HG02759 (cell line): ENCODE results near the gene SPEN.

Source experiments
- ATAC-seq: cut with Tn5 transposase; IDR thresholded peaks from one replicate; pipeline ENCODE4 v1.9.1; 2021; ENCODE audit warnings: mild to moderate bottlenecking, moderate library complexity; ENCODE audit not compliant: unreplicated experiment

Gene SPEN

DNA sequence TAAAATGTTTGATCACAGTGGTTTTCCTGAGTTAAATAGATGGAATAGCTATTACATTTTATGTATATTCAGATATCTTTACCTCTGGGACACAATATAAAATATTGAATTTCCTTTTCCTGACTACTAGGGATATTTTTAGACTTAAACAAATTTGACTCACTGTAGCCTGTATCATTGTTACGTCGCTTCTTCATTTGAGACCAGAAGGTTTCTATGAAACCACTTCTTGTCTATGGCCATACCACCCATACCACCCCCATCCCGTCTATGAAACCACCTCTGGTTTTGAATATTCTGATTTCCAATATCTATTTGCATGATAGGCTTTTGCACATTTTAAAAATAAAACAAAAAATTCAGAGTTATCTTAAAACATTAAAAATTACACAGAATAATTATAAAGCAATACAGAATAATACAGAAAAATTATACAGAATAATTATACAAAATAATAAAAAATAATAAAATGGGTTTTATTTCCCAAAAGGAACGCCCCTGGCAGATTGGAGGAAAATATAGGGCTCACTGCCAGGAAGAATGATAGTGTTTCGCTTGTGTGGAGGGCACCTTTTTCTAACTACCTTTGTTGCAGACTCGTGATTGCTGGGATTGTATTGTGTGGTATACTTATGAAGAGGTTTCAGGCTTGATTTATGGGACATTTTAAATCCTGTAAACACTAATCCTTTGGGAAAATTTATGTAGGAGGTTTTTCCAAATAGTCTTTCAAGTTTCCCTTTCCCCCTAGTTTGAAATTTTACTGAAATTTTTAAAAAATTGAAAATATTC, 4.7 kb downstream of the SPEN start:
- no peak for ATAC-seq

DNA sequence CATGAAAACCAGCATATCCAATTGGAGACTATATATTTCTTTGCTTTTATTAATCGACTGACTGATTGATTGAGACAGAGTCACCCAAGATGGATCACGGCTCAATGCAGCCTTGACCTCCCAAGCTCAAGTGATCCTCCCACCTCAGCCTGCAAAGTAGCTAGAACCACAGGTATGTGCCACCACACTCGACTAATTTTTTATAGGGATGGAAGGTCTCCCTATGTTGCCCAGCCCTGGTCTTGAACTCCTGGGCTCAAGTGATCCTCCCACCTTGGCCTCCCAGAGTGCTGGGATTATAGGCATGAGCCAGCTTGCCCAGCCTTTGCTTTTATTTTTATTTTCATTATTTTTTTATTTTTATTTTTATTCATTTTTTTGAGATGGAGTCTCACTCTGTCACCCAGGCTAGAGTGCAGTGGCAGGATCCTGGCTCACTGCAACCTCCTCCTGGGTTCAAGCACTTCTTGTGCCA, 5.4 kb downstream of the SPEN start:
- ATAC-seq, result no peak

DNA sequence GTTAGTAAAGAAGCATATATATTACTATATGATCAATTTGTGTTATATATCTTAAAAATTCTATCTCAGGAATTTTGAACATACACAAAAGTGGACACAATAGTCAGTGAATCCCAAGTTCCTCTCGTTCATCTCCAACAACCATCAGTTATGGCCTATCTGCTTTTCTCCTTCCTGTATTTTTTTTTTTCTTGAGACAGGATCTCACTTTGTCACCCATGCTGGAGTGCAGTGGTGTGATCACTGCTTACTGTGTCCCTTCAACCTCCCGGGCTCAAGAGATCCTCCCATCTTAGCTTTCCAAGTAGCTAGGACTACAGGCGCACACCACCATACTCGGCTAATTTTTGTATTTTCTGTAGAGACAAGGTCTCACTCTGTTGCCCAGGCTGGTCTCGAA, 9.4 kb downstream of the SPEN start:
- ATAC-seq, result no peak

DNA sequence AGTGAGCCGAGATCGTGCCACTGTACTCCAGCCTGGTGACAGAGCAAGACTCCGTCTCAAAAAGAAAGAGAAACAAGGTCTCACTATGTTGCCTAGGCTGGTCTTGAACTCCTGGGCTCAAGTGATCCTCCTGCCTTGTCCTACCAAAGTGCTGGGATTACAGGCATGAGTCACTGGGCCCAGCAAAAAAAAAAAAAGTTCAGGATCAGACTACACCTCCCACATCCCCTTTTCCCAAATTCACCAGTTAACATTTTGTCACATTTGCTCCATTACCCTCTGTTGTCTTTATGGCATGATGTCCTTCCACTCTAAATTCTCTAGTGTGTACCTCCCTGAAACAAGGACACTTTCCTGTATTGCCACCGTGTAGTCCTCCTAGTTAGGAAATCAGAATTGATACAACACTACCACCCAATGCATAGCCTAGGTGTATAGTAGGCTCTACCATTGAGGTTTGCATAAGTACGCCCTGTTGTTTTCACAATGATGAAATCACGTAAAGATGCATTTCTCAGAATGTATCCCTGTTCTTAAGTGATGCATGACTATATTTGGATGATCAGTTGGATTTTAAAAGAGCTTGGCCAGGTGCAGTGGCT, 10.7 kb downstream of the SPEN start:
- ATAC-seq, result no peak

DNA sequence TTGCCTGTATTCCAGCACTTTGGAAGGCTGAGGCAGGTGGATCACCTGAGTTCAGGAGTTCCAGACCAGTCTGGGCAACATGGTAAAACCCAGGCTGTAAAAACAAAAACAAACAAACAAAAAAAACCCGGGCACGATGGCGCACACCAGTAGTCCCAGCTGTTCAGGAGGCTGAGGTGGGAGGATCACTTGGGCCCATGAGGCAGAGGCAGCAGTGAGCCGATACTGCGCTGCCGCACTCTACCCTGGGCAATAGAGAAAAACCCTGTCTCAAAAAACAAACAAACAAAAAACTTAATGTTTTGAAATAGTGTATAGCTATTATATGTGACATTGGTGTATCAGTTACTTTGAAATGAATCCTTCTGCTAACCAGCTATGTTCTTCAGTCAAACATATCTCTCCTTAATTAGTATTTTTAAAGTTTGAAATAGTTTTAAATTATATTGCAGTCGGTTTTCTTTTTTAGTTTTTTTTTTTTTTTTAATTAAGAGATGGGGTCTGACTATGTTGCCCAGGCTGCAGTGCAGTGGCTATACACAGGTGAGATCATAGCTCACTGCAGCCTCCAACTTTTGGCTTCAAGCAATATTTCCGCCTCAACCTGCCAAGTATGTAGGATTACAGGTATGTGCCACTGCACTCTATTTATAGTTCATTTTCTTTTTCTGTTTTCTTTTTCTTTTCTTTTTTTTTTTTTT, 11.3 kb downstream of the SPEN start:
- ATAC-seq, result no peak

DNA sequence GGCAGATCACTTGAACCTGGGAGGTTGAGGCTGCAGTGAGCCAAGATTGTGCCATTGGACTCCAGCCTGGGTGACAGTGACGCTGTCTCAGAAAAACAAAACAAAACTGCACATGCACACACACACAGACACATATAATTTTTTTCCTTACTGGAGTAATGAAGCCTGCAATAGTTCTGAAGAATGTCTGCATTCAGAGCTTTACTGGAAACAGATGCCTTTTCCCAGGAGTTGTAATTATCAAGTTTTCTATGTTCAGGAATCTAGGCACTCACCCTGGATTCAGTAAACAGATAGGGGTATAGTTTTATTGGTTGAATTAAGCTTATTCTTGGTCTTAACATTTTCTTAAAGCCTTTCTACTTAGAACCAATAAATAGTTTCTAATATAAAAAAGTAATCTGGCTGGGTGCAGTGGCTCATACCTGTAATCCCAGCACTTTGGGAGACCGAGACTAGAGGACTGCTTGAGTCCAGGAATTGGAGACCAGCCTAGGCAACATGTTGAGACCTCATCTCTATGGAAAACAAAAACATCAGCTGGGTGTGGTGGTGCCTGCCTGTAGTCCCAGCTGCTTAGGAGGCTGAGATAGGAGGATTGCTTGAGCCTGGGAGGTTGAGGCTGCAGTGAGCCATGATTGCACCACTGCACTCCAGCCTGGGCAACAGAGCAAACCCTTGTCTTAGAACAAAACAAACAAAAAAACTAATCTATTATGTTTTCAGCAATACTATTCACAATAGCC, 15.8 kb downstream of the SPEN start:
- no peak for ATAC-seq

DNA sequence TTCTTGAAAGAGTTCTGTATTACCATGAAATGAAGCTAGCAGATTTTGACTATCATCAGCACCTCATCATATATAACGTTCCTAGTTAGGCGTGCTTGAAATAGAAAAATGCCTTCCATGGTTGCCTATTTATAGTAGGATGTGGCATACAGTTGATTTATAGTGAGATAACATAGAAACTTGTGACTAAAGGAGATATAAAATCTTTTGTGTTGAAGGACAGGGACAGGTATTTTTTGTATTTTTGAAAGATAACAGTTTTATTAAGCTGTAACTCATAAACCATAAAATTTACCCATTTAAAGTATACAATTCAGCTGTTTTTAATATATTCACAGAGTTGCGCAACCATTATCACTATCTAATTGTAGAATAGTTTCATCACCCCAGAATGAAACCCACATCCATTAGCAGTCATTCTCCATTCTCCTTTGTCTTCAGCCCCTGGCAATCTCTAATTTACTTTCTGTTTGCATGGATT, 19.3 kb downstream of the SPEN start:
- ATAC-seq, result no peak

DNA sequence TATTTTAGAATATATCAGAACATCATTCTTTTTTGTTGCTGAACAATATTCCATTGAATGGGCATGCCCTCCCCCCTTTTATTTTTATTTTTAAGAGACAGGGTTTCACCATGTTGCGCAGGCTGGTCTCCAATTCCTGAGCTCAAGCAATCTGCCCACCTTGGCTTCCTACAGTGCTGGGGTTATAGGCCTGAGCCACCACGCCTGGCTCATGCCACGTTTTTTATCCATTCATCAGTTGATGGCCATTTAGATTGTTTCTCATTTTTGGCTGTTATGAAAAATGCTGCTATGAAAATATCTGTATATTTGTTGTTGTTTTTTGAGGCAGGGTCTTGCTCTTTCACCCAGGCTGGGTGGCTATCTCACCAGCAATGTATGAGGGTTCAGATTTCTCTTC, 19.8 kb downstream of the SPEN start:
- no peak for ATAC-seq

DNA sequence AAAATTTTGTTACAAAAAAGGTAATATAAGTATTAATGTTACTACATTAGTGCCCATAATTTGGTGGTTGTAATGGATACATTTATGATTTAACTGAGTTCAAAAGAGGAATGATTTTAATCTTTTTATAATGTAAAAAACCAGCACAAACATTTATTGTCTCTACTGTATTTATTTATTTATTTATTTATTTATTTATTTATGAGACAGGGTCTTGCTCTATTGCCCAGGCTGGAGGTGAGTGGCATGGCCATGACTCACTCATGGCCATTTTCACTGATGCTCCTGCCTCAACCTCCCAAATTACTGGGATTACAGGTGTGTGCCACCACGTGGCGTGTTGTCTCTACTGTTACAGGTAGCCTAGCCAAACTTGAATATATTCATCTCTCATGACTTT, 21.9 kb downstream of the SPEN start:
- ATAC-seq, result no peak

DNA sequence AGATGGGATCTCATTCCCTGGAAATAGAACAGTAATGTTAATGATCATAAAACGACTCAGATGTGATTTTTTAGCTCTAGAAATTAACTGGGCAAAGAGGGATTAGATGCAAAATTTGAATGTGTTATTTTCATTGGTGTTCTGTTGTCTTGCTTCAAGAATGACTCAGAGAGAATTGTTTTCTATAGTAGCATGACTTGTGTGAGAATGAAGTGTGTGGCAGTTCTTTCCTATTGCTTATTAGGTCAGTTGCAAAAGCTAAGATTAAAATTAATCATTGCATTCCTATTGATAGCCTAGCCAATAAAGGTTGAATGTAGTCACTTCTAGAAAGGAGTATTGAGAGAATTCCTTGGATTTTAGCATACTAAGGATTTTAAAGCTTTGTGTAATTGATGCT, 22.9 kb downstream of the SPEN start:
- no peak for ATAC-seq

DNA sequence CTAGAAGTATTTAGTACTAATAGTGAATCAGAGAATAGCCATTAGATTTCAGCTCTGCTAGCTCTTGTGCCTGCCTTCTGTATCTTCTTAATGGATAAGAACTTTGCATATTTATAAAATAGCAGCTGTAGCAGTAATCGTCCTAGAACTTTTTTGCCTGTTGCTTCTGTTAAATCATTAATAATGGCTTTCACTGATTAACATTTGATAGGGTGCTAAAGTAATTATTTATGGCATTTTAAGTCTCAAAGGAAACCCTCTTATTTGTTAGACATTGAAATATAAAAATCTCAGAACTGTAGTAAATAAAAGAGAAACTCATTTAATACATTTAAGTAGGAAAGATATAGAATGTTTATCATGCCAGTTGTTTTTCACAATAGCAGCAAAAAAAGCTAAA, 27.0 kb downstream of the SPEN start:
- ATAC-seq, result no peak

DNA sequence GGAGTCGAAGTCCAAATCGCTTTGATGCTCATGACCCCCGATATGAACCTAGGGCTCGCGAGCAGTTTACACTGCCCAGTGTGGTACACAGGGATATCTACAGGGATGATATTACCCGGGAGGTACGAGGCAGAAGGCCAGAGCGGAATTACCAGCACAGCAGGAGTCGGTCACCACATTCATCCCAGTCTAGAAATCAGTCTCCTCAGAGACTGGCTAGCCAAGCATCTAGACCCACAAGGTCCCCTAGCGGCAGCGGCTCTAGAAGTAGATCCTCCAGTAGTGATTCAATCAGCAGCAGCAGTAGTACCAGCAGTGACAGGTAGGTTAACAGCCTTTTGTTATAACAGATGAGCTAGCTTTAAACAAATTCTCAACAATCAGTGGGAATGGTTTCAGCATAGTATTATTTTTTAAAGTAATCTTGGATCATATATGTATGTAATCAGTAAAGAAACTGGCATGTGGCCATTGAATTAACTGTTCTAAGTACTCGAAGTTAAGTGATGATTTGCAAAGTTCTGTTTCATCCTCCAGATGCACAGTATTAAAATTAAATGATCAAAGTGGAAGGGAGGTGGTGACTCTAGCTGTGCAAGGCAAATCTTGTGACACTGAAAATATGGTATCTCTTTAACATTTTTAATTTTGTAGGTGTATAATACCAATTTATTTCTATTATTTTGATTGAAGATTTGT, 29.0 kb downstream of the SPEN start:
- ATAC-seq, result no peak

DNA sequence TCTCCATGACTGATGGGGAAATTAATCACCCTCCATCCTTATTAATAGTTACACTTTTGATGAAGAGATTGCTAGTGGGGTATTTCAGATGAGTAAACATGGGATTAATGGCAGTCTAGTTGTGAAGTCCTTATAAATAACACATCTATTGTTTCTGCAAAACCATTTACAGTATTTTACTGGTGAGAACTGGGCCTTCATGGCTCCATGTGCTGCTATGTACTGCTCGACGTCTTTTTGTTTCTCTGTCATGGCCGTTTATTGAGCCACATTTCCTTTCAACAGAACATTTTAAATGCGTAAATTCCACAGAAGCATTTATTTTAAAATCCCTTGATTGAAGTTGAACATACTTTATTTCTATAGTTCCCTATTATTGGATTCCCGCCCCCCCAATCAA, 34.5 kb downstream of the SPEN start:
- no peak for ATAC-seq

DNA sequence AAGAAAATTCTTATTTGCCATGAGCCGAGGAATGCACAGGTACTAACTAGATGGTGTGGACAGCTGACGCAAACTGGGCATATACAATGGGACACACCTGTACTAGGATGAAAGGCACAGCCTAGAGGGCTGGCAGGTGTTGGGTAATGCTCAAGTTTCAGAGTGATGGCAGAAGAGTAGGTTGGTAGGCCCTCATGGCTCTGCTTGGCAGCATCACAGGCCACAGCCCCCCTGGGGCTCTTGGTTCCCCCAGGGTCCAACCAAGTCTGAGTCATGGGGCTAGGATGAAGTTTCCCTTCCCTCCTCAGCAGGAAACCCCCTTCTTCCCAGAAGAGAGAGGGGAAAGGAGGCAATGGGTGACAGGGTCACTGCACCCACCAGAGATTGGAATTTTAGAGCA, 35.2 kb downstream of the SPEN start:
- peak; percentile 47 for ATAC-seq

DNA sequence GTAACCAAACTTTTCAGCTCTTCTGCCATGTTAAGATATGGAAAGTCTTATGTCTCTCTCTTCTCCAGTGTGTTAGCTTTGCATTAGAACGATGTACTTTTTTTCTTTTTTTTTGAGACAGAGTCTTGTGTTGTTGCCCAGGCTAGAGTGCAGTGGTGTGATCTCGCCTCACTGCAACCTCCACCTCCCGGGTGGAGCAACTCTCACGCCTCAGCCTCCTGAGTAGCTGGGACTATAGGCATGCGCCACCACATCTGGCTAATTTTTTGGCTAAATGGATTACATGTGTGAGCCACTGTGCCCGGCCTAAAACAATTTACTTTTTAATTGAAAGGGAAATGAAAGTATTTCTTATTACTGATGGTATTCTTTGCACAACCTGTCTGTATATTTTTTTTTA, 35.8 kb downstream of the SPEN start:
- ATAC-seq, result no peak

DNA sequence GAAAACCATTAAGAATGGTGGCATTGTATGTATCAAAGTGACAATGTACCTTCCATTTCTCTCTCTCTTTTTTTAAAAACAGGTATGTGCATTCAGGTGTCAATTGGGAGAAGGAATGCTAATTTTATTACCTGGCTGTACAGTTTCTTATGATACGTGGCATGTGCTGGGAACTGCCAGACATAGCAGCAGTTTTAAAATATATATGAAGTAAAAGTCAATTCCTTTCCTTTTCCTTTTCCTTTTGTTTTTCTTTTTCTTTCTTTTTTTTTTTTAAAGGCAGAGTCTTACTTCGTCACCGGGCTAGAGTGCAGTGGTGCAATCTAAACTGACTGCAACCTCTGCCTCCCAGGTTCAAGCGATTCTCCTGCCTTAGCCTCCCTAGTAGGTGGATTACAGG, 37.0 kb downstream of the SPEN start:
- no peak for ATAC-seq

DNA sequence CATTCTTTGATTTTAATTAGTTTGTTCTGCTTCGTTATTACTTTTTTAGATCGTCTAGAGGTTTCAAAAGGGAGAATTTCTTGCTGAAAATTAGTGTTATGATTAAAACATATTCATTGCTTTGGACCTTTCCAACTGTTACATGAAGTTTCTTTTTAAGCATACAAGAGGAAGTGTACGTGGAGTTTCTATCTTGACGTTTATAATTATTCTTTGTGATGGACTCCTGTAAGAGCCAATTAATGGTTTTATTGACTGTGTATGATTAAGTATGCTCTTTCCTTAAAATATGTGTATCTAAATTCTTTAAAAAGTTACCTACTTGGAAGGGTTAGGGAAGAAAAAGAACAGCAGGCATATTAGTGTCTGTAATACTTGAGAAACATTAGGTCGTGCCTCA, 37.8 kb downstream of the SPEN start:
- no peak for ATAC-seq

DNA sequence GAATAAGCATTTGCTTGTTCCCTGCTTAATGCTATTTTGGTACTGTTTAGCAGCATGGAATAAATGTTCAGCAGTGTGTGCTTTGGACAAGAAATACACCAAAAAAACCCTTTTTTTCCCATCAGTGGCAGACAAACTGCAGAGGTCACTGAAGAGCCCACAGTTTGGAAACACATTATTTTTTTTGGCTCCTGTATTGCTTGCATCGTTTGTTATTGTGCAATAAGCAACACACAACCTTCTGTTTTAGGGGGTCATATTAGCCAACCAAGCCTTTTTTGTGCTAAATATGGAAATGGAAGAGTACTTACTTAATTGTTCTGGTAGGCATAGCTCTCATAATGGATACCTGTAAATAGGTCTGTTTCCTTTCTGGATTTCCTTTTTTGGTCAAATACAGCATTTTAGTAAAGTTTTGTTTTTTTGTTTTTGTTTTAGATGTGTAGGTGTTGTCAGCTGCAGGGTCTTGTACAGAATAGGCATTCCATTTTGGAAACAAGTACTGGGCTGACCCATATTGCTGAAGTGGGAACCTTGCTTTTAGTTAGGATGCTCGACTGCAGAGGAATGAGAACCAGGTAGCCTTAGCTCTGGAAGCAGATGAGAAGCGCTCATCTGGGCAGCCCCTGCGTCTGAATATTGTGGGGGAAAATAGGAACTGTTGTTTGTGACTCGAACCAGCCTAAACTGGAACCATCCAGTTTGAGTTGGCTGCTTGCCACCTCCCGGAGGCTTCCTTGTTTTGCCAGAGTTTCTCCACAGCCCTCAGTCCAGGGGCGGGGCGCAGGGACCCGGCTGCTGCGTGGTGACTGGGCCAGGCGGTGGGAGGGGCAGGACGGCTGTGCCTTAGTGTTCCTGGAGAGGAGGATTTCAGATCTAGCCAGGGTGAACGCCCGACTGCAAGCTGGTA, 38.4 kb downstream of the SPEN start:
- no peak for ATAC-seq

DNA sequence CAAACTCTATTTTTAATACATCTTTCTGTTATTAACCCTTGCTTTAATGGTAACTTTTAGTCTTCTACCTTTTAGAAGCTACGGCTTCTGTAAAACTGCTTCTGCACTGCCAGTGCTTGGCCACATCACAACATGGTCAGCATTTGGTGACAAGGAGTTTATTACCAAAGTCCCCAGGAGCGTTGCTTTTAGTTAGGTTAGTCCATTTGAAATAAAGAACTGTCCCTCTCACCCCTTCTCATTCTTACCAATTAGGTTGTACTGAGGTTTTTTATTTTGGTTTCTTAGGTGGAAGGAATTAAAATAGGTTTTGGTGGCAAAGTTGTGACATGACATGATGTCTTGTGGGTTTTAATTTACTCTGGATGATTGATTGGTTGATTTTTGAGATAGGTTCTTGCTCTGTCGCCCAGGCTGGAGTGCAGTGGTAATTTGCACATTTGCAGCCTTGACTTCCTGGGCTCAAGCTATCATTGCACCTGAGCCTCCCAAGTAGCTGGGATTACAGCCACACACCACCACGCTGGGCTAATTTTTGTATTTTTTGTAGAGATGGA, 39.2 kb downstream of the SPEN start:
- ATAC-seq, result no peak
